Bronchial epithelial cell (primary cell): ENCODE data around the gene SLC26A4. TPM values are rescaled to one million over a fixed set of nuclear protein-coding genes. Genes with fewer than 3 reads are reported as not detected.

ENCODE experiments used
- DNase-seq: peaks from one replicate; pipeline ENCODE4 v3.0.0-alpha.2; 2010; ENCODE audit warnings: low read depth
- FAIRE-seq: peaks from 2 replicates; lab custom pipeline; 2011; peaks lifted over from hg19 to GRCh38; lab: Jason Lieb, UNC
- H3K27me3 ChIP-seq: 2 replicates; pipeline ENCODE4 v1.5.1; 2011; ENCODE audit warnings: low read length; ENCODE audit not compliant: control insufficient read depth, insufficient read depth
- H3K36me3 ChIP-seq: 2 replicates; pipeline ENCODE4 v1.5.1; 2011; ENCODE audit warnings: low read length; ENCODE audit not compliant: control insufficient read depth, insufficient read depth
- H3K4me3 ChIP-seq: 2 replicates; pipeline ENCODE4 v1.5.1; 2011; ENCODE audit warnings: mild to moderate bottlenecking, low read depth, low read length, control low read depth
- CTCF ChIP-seq: IDR thresholded peaks from 2 replicates; pipeline ENCODE4 v1.5.1; 2011; ENCODE audit warnings: mild to moderate bottlenecking, moderate library complexity, low read length, control low read depth, inconsistent platforms; ENCODE audit not compliant: insufficient read depth, severe bottlenecking
- total RNA-seq: library from RNA; depleted of rRNA; stranded (reverse); fragments of >200 nt; gene quantifications from 2 replicates; pipeline ENCODE4 v1.2.1, GENCODE V29; 2014

The SLC26A4 gene
- total RNA-seq, 1 donor from 2014 or later = 0.53 TPM

GRCh38 chr7:107684287-107684686, 23.7 kb downstream of the SLC26A4 start:
- Histone ChIP-seq H3K36me3 (no peaks in the 10 kb centered on the region), H3K4me3 (no peak overlapping the region), H3K27me3 (no peaks in the 10 kb centered on the region)
- FAIRE-seq = no peak
- DNase-seq = no peak
- no peak for TF ChIP-seq CTCF

GRCh38 chr7:107684947-107685463, 24.4 kb downstream of the SLC26A4 start:
- DNase-seq (no peak), FAIRE-seq (no peak)
- Histone ChIP-seq H3K27me3 (no peaks in the 10 kb centered on the region), H3K4me3 (no peak overlapping the region), H3K36me3 (no peaks in the 10 kb centered on the region)
- no peak for TF ChIP-seq CTCF

- no peak for TF ChIP-seq CTCF
- H3K27me3 ChIP-seq = peaks cover 2% of the 10 kb centered on the region
- no peak for DNase-seq
- no peaks in the 10 kb centered on the region for H3K36me3 ChIP-seq
- FAIRE-seq = no peak
- H3K4me3 ChIP-seq = no peak overlapping the region
Observed at GRCh38 chr7:107686816-107687387, 26.3 kb downstream of the SLC26A4 start.

DNA sequence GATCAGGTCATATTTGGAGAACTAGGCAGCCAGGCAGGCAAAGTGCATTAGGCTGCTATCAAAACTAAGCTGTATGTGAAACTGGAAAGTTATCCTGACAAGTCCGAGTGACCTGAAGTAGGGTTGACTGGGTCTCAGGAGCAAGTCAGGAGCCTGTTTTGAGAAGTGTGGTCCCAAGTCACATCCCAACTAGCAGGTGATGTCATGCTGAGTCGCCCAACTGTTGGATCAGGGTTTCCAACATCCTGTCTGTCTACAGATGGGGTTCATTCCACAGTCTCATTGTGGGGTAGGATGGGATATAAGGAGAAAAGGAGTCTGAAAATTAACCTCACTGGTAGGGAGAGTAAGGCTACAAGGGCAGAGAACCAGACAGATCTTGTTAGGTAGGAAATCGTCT, 27.0 kb downstream of the SLC26A4 start:
- TF ChIP-seq CTCF = no peak
- peaks cover 2% of the 10 kb centered on the region for H3K27me3 ChIP-seq
- H3K36me3 ChIP-seq = no peaks in the 10 kb centered on the region
- DNase-seq (peak; percentile 55), FAIRE-seq (no peak)
- H3K4me3 ChIP-seq = no peak overlapping the region

DNA sequence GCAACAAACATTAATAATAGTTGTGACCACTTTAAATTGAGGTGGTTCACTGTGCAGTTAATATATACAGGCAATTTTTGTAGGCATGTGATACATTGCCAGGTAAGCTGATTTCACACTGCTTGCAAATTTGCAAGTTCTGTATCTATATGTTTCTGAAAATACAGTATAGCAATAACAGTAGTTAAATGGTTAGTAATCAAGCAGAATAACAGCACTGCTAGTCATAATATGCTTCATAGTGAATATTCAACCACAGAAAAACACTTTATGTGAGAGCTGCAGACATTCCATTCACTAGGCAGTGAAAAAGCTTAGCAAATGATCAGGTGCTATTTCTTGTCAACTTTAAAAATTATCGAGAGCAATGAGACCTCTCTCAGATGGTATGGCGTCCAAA, 28.9 kb downstream of the SLC26A4 start:
- no peak for FAIRE-seq
- no peaks in the 10 kb centered on the region for H3K36me3 ChIP-seq

More for the DNA sequence above, 28.9 kb downstream of the SLC26A4 start:
- Histone ChIP-seq H3K4me3 (no peak overlapping the region), H3K27me3 (peaks cover 2% of the 10 kb centered on the region)
- TF ChIP-seq CTCF = no peak
- no peak for DNase-seq
